K562 (cell line): ENCODE data around the gene SEC31A. TPM values are rescaled to one million over a fixed set of nuclear protein-coding genes. Genes with fewer than 3 reads are reported as not detected.

Experiments
- ATAC-seq: fragments of 200-7000 bp; cut with Tn5 transposase; 3 replicates; pipeline ENCODE4 v1.9.1; 2020; ENCODE audit warnings: moderate library complexity
- BruUV-seq: library from RNA; stranded (reverse); fragments of 400-500 nt; replicated peaks from 2 replicates; lab custom pipeline; 2021; lab: Mats Ljungman, UMichigan
- CTCF ChIA-PET: fragments of 300-600 bp; formaldehyde crosslinking; extraction: SDS; loops from one replicate; lab custom pipeline; 2021; ENCODE audit warnings: low intra/inter-chr PET ratio; lab: Yijun Ruan, JAX
- POLR2A ChIA-PET: fragments of 300-600, 350-650 bp; sonication (Branson Sonifier 250); formaldehyde crosslinking; extraction: SDS; loops from one replicate; lab custom pipeline; 2021; ENCODE audit warnings: antibody characterized with exemption, inconsistent platforms; lab: Yijun Ruan, JAX
- DNase-seq, 4 experiments: peaks; one replicate each; pipeline versions ENCODE4 v3.0.0 to v3.0.0-alpha.2; 2011 to 2018; ENCODE audit warnings: low spot score in 3 of 4, mixed read lengths in 3 of 4; ENCODE audit errors: extremely low read depth in 1 of 4
- FAIRE-seq: peaks from 2 replicates; lab custom pipeline; 2011; peaks lifted over from hg19 to GRCh38; lab: Jason Lieb, UNC
- H2AFZ ChIP-seq: 2 replicates; pipeline ENCODE4 v1.6.0; 2011; ENCODE audit warnings: low read depth, low read length, control low read depth, inconsistent platforms
- H3K27ac ChIP-seq: fragments of 200-600 bp; 3 replicates; pipeline ENCODE4 v1.8.0; 2011; ENCODE audit warnings: low read depth, mild to moderate bottlenecking, control low read depth, inconsistent platforms, low read length, moderate library complexity, mixed read lengths; ENCODE audit errors: extremely low read depth
- H3K27me3 ChIP-seq, 2 experiments: fragments of 300-600 bp in 1 of 2; 2 replicates in 1 of 2; 3 replicates in 1 of 2; pipeline versions ENCODE4 v1.6.0 to v1.8.0; 2011; ENCODE audit warnings: inconsistent platforms in 2 of 2, low read length in 2 of 2, mild to moderate bottlenecking in 1 of 2, mixed read lengths in 1 of 2, moderate library complexity in 1 of 2; ENCODE audit not compliant: control insufficient read depth in 2 of 2, insufficient read depth in 2 of 2
- H3K36me3 ChIP-seq: fragments of 300-600 bp; 3 replicates; pipeline ENCODE4 v1.8.0; 2011; ENCODE audit warnings: mild to moderate bottlenecking, low read length, inconsistent platforms; ENCODE audit not compliant: control insufficient read depth, insufficient read depth
- H3K4me1 ChIP-seq, 2 experiments: fragments of 200-600 bp in 1 of 2; replicated peaks in 1 of 2; 2 replicates in 1 of 2; 3 replicates in 1 of 2; pipeline versions ENCODE4 v1.5.1 to v1.8.0; 2011; ENCODE audit warnings: inconsistent platforms in 2 of 2, low read length in 2 of 2, mild to moderate bottlenecking in 1 of 2, mixed read lengths in 1 of 2, moderate library complexity in 1 of 2; ENCODE audit not compliant: control insufficient read depth in 2 of 2, insufficient read depth in 2 of 2
- H3K4me2 ChIP-seq: 2 replicates; pipeline ENCODE4 v1.6.1; 2011; ENCODE audit warnings: low read length, control low read depth, inconsistent platforms, mixed read lengths; ENCODE audit not compliant: insufficient read depth
- H3K4me3 ChIP-seq: fragments of 200-600 bp; sonication (generic), shearing (Covaris generic); 2 replicates; pipeline ENCODE4 v1.5.1; 2016; ENCODE audit warnings: control low read depth, inconsistent platforms
- H3K79me2 ChIP-seq: fragments of 200-600 bp; 3 replicates; pipeline ENCODE4 v1.8.0; 2011; ENCODE audit warnings: low read length, inconsistent platforms; ENCODE audit not compliant: control insufficient read depth, insufficient read depth
- H3K9ac ChIP-seq, 2 experiments: 2 replicates each; pipeline versions ENCODE4 v1.6.0 to v1.6.1; 2011; ENCODE audit warnings: low read depth in 2 of 2, low read length in 2 of 2, control low read depth in 1 of 2, inconsistent platforms in 1 of 2, mild to moderate bottlenecking in 1 of 2, mixed read lengths in 1 of 2; ENCODE audit not compliant: insufficient read depth in 1 of 2
- H3K9me1 ChIP-seq: one replicate; pipeline ENCODE4 v1.6.0; 2011; ENCODE audit warnings: inconsistent platforms, mild to moderate bottlenecking, low read length, moderate library complexity; ENCODE audit not compliant: control insufficient read depth, insufficient read depth
- H3K9me3 ChIP-seq: replicated peaks from 2 replicates; pipeline ENCODE4 v1.5.1; 2011; ENCODE audit warnings: low read depth, low read length, inconsistent platforms; ENCODE audit not compliant: control insufficient read depth, insufficient read depth
- H4K20me1 ChIP-seq: replicated peaks from 2 replicates; pipeline ENCODE4 v1.6.1; 2011; ENCODE audit warnings: low read length, inconsistent platforms, mixed read lengths; ENCODE audit not compliant: control insufficient read depth, insufficient read depth
- BDP1 ChIP-seq: IDR thresholded peaks from 3 replicates; pipeline ENCODE4 v1.6.1; 2011; ENCODE audit not compliant: insufficient read length, insufficient read depth
- C11orf30 ChIP-seq: fragments of 450-650 bp; IDR thresholded peaks from 2 replicates; pipeline ENCODE4 v1.6.1; 2016; ENCODE audit warnings: low read depth, mild to moderate bottlenecking
- CBX8 ChIP-seq: fragments of 200-600 bp; sonication (generic); IDR thresholded peaks from 2 replicates; pipeline ENCODE4 v1.6.1; 2012; ENCODE audit warnings: borderline replicate concordance, mixed run types, low read depth, mild to moderate bottlenecking, moderate library complexity, mixed read lengths, low read length, control low read depth, inconsistent platforms; ENCODE audit not compliant: poor library complexity, severe bottlenecking; ENCODE audit errors: extremely low read depth
- CHD1 ChIP-seq: fragments of 200-600 bp; sonication (generic); IDR thresholded peaks from one replicate; pipeline ENCODE4 v1.6.1; 2012; ENCODE audit warnings: mild to moderate bottlenecking, moderate library complexity, low read length, inconsistent platforms
- DNMT1 ChIP-seq: fragments of 450-650 bp; IDR thresholded peaks from 2 replicates; pipeline ENCODE4 v1.6.1; 2016; ENCODE audit warnings: antibody characterized with exemption, mild to moderate bottlenecking
- FOXA1 ChIP-seq: fragments of 450-650 bp; IDR thresholded peaks from 2 replicates; pipeline ENCODE4 v1.6.1; 2016; ENCODE audit warnings: mild to moderate bottlenecking, borderline replicate concordance
- FOXJ3 ChIP-seq: sonication (generic); formaldehyde crosslinking; IDR thresholded peaks from 2 replicates; pipeline ENCODE4 v1.4.0; 2020; ENCODE audit warnings: mild to moderate bottlenecking, missing genetic modification reagents
- HDAC3 ChIP-seq: fragments of 450-650 bp; IDR thresholded peaks from 2 replicates; pipeline ENCODE4 v1.6.1; 2018; ENCODE audit warnings: borderline replicate concordance, mild to moderate bottlenecking, moderate library complexity; ENCODE audit not compliant: partially characterized antibody
- HEY1 ChIP-seq: fragments of 250-450 bp; sonication (Bioruptor Pico); IDR thresholded peaks from 2 replicates; pipeline ENCODE4 v1.5.0; 2020; ENCODE audit warnings: mild to moderate bottlenecking, moderate library complexity, borderline replicate concordance
- MCM5 ChIP-seq: fragments of 450-650 bp; IDR thresholded peaks from 2 replicates; pipeline ENCODE4 v1.6.1; 2016; ENCODE audit warnings: low read depth
- NUFIP1 ChIP-seq: fragments of 450-650 bp; IDR thresholded peaks from 2 replicates; pipeline ENCODE4 v1.6.1; 2018; ENCODE audit not compliant: partially characterized antibody
- WGBS: fragments of 100-300 bp; shearing (Covaris generic); methylation state at CpG from one replicate; pipeline ENCODE4 v1.1.6; 2016; ENCODE audit warnings: low coverage, mixed read lengths; ENCODE audit not compliant: insufficient coverage; ENCODE audit errors: missing lambda C conversion rate; 5-methylcytosine and 5-hydroxymethylcytosine counted together
- in situ Hi-C: fragments of 300-500 bp; cut with MboI; formaldehyde crosslinking; loops from 4 replicates; pipeline ENCODE4 v1.15.0; 2018; ENCODE audit warnings: inconsistent platforms, mixed read lengths
- intact Hi-C: fragments of 100-400 bp; cut with micrococcal nuclease; formaldehyde crosslinking; loops from 2 replicates; pipeline ENCODE4 v1.14.2; 2022
- polyA plus RNA-seq, 8 experiments: library from polyadenylated mRNA; depleted of rRNA in 4 of 8; stranded (reverse) in 5 of 8; unstranded in 3 of 8; fragments of >200 nt; fragmentation: Nextera tagmentation in 2 of 8; fragmentation: Illumina TruSeq in 1 of 8; extraction: Ambion mirVana in 2 of 8; extraction: Trizol in 1 of 8; gene quantifications; 2 replicates each; pipeline versions ENCODE4 v1.2.1 to v1.2.3, GENCODE V29; 2011 to 2014; ENCODE audit warnings: inconsistent platforms in 1 of 8, missing spikeins in 1 of 8
- total RNA-seq, 7 experiments: library from RNA; depleted of rRNA in 6 of 7; stranded (reverse); fragments of >200 nt in 6 of 7; fragmentation: Illumina TruSeq in 2 of 7; extraction: Trizol in 2 of 7; gene quantifications; 2 replicates each; pipeline versions ENCODE4 v1.2.1 to v1.2.3, GENCODE V29; 2011 to 2021; ENCODE audit warnings: low replicate concordance in 1 of 7
- TF ChIP-seq, protein P1 (sequence below): fragments of 450-650 bp; IDR thresholded peaks from 2 replicates; pipeline ENCODE4 v1.6.1; 2018; ENCODE audit warnings: mild to moderate bottlenecking, low read depth; ENCODE audit not compliant: partially characterized antibody
- TF ChIP-seq, protein P2 (sequence below): fragments of 450-650 bp; IDR thresholded peaks from 2 replicates; pipeline ENCODE4 v1.6.1; 2016
- TF ChIP-seq, protein P3 (sequence below): sonication (generic); formaldehyde crosslinking; IDR thresholded peaks from 2 replicates; pipeline ENCODE4 v1.8.0; 2022; ENCODE audit warnings: missing genetic modification reagents, mild to moderate bottlenecking, moderate library complexity, borderline replicate concordance

Gene SEC31A
- total and polyA plus RNA-seq, 9 of the 15 experiments (the other 6 are each of a cell fraction or from before 2014, with no cell fraction given), result 78.9 to 241 (median 173) TPM

DNA sequence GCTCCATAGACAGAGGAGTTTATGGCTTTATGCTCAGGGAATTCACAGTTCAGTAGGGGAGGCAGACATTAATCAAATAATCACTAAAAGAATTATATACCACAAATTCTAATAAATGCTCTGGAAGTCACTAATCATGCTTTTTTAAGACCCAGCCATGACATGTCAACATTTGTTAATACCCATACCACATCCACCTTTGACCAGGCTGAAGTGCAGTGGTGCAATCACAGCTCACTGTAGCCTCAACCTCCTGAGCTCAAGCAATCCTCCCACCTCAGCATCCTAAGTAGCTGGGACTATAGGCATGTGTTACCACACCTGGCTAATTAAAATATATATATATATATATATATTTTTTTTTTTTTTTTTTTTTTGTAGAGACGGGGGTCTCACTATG lies 79.6 kb downstream of the SEC31A start:
- TF ChIP-seq C11orf30, result no peak
- TF ChIP-seq FOXJ3, result no peak
- no peak for TF ChIP-seq BDP1
- TF ChIP-seq, protein P1, sequence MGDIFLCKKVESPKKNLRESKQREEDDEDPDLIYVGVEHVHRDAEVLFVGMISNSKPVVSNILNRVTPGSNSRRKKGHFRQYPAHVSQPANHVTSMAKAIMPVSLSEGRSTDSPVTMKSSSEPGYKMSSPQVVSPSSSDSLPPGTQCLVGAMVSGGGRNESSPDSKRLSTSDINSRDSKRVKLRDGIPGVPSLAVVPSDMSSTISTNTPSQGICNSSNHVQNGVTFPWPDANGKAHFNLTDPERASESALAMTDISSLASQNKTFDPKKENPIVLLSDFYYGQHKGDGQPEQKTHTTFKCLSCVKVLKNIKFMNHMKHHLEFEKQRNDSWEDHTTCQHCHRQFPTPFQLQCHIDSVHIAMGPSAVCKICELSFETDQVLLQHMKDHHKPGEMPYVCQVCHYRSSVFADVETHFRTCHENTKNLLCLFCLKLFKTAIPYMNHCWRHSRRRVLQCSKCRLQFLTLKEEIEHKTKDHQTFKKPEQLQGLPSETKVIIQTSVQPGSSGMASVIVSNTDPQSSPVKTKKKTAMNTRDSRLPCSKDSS, result no peak
- no peak for TF ChIP-seq CBX8
- no peak for TF ChIP-seq HEY1 (CRISPR knock-in tag)
- no peak for TF ChIP-seq HDAC3
- no peak for TF ChIP-seq CHD1
- TF ChIP-seq FOXA1, result no peak
- TF ChIP-seq, protein P2, sequence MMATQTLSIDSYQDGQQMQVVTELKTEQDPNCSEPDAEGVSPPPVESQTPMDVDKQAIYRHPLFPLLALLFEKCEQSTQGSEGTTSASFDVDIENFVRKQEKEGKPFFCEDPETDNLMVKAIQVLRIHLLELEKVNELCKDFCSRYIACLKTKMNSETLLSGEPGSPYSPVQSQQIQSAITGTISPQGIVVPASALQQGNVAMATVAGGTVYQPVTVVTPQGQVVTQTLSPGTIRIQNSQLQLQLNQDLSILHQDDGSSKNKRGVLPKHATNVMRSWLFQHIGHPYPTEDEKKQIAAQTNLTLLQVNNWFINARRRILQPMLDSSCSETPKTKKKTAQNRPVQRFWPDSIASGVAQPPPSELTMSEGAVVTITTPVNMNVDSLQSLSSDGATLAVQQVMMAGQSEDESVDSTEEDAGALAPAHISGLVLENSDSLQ, result no peak
- TF ChIP-seq MCM5, result no peak
- TF ChIP-seq DNMT1, result no peak
- TF ChIP-seq, protein P3, sequence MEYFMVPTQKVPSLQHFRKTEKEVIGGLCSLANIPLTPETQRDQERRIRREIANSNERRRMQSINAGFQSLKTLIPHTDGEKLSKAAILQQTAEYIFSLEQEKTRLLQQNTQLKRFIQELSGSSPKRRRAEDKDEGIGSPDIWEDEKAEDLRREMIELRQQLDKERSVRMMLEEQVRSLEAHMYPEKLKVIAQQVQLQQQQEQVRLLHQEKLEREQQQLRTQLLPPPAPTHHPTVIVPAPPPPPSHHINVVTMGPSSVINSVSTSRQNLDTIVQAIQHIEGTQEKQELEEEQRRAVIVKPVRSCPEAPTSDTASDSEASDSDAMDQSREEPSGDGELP (CRISPR knock-in tag), result no peak
- no peak for TF ChIP-seq NUFIP1
- no peak for DNase-seq
- CTCF ChIA-PET, result no interaction called here
- no peak overlapping the region for H3K4me2 ChIP-seq
- no peak for FAIRE-seq
- no peaks in the 10 kb centered on the region for H3K27me3 ChIP-seq
- ATAC-seq, result no peak
- POLR2A ChIA-PET, result no interaction called here
- WGBS, result 0% methylated on average over 1 of the region's 1 CpG
- in situ Hi-C loops (no loop called here), intact Hi-C loops (no loop called here)
- no TSS peak for BruUV-seq
- no peak overlapping the region for H2AFZ ChIP-seq
- H3K36me3 ChIP-seq, result no peaks in the 10 kb centered on the region
- no peaks in the 10 kb centered on the region for H3K9me3 ChIP-seq
- no peaks in the 10 kb centered on the region for H3K79me2 ChIP-seq
- no peaks in the 10 kb centered on the region for H3K4me1 ChIP-seq
- no peaks in the 10 kb centered on the region for H4K20me1 ChIP-seq
- H3K9ac ChIP-seq, result no peak overlapping the region
- H3K9me1 ChIP-seq, result no peaks in the 10 kb centered on the region
- H3K27ac ChIP-seq, result no peak overlapping the region
- H3K4me3 ChIP-seq, result no peak overlapping the region
